Endothelial cell of umbilical vein (primary cell): Measurements from ENCODE around the gene IL33. TPM values are rescaled to one million over a fixed set of nuclear protein-coding genes. Genes with fewer than 3 reads are reported as not detected.

Experiments used
- BruUV-seq: library from RNA; stranded (reverse); fragments of 400-500 nt; replicated peaks from 2 replicates; lab custom pipeline; 2021; lab: Mats Ljungman, UMichigan
- CTCF ChIA-PET: fragments of 300-600, 350-600 bp; sonication (Branson Sonifier 250); formaldehyde crosslinking; loops from one replicate; lab custom pipeline; 2021; ENCODE audit warnings: antibody characterized with exemption, inconsistent platforms; lab: Charles Lee
- POLR2A ChIA-PET: fragments of 300-600, 350-600 bp; sonication (Branson Sonifier 250); formaldehyde crosslinking; loops from one replicate; lab custom pipeline; 2021; ENCODE audit warnings: antibody characterized with exemption, inconsistent platforms; lab: Charles Lee
- DNase-seq: peaks from one replicate; pipeline ENCODE4 v3.0.0-alpha.2; 2011; ENCODE audit warnings: low read depth, low spot score
- FAIRE-seq: peaks from 2 replicates; lab custom pipeline; 2011; peaks lifted over from hg19 to GRCh38; lab: Jason Lieb, UNC
- H2AFZ ChIP-seq: 2 replicates; pipeline ENCODE4 v1.6.0; 2012; ENCODE audit warnings: low read depth, low read length, control low read depth, inconsistent platforms
- H3K27ac ChIP-seq: 2 replicates; pipeline ENCODE4 v1.5.1; 2011; ENCODE audit warnings: low read depth, mild to moderate bottlenecking, control low read depth, low read length, moderate library complexity; ENCODE audit not compliant: insufficient read depth
- H3K27me3 ChIP-seq, 2 experiments: 2 replicates each; pipeline versions ENCODE4 v1.6.0 to v1.6.1; 2011; ENCODE audit warnings: low read length in 2 of 2, mixed read lengths in 1 of 2; ENCODE audit not compliant: control insufficient read depth in 2 of 2, insufficient read depth in 2 of 2
- H3K36me3 ChIP-seq, 2 experiments: 2 replicates in 1 of 2; 3 replicates in 1 of 2; pipeline ENCODE4 v1.5.1; 2011; ENCODE audit warnings: low read length in 2 of 2, mild to moderate bottlenecking in 1 of 2, moderate library complexity in 1 of 2; ENCODE audit not compliant: control insufficient read depth in 2 of 2, insufficient read depth in 2 of 2; ENCODE audit errors: extremely low read depth in 1 of 2
- H3K4me1 ChIP-seq: 3 replicates; pipeline ENCODE4 v1.5.1; 2011; ENCODE audit warnings: mild to moderate bottlenecking, low read length; ENCODE audit not compliant: control insufficient read depth, insufficient read depth; ENCODE audit errors: extremely low read depth
- H3K4me2 ChIP-seq: 2 replicates; pipeline ENCODE4 v1.6.1; 2011; ENCODE audit warnings: low read length, control low read depth, mixed read lengths; ENCODE audit not compliant: insufficient read depth
- H3K4me3 ChIP-seq, 3 experiments: fragments of 200-600 bp in 1 of 3; sonication (generic), shearing (Covaris generic) in 1 of 3; replicated peaks in 1 of 3; 2 replicates each; pipeline ENCODE4 v1.5.1; 2011 to 2016; ENCODE audit warnings: control low read depth in 3 of 3, low read length in 3 of 3, mild to moderate bottlenecking in 2 of 3, inconsistent platforms in 1 of 3, low read depth in 1 of 3, moderate library complexity in 1 of 3; ENCODE audit not compliant: insufficient read depth in 1 of 3
- H3K79me2 ChIP-seq: 2 replicates; pipeline ENCODE4 v1.6.0; 2012; ENCODE audit warnings: low read length, inconsistent platforms; ENCODE audit not compliant: control insufficient read depth, insufficient read depth
- H3K9ac ChIP-seq: replicated peaks from 2 replicates; pipeline ENCODE3; 2011; ENCODE audit warnings: low read length, control low read depth; ENCODE audit not compliant: insufficient read depth; ENCODE audit errors: extremely low read depth
- H3K9me1 ChIP-seq: replicated peaks from 3 replicates; pipeline ENCODE4 v1.6.0; 2011; ENCODE audit warnings: mild to moderate bottlenecking, low read length; ENCODE audit not compliant: control insufficient read depth, insufficient read depth; ENCODE audit errors: extremely low read depth
- H3K9me3 ChIP-seq: replicated peaks from 2 replicates; pipeline ENCODE4 v1.5.1; 2012; ENCODE audit warnings: low read length, inconsistent platforms; ENCODE audit not compliant: control insufficient read depth, insufficient read depth
- H4K20me1 ChIP-seq: replicated peaks from 2 replicates; pipeline ENCODE3; 2011; ENCODE audit warnings: mild to moderate bottlenecking, low read length; ENCODE audit not compliant: control insufficient read depth, insufficient read depth; ENCODE audit errors: extremely low read depth
- EZH2 ChIP-seq: IDR thresholded peaks from 2 replicates; pipeline ENCODE4 v1.6.1; 2012; ENCODE audit warnings: borderline replicate concordance, low read depth, mild to moderate bottlenecking, moderate library complexity, low read length, inconsistent platforms; ENCODE audit not compliant: severe bottlenecking
- FOS ChIP-seq: IDR thresholded peaks from 2 replicates; pipeline ENCODE4 v1.6.1; 2011; ENCODE audit warnings: mild to moderate bottlenecking, low read length, moderate library complexity, borderline replicate concordance; ENCODE audit not compliant: insufficient read depth
- GATA2 ChIP-seq: IDR thresholded peaks from 2 replicates; pipeline ENCODE4 v1.7.0; 2011; ENCODE audit warnings: low read depth, mild to moderate bottlenecking, moderate library complexity, mixed read lengths, low read length; ENCODE audit not compliant: insufficient read length, insufficient read depth
- JUN ChIP-seq: IDR thresholded peaks from 2 replicates; pipeline ENCODE4 v1.6.1; 2011; ENCODE audit warnings: borderline replicate concordance, low read depth; ENCODE audit not compliant: insufficient read length, insufficient read depth
- POLR2A ChIP-seq: IDR thresholded peaks from 2 replicates; pipeline ENCODE4 v1.6.1; 2012; ENCODE audit warnings: low read depth, mild to moderate bottlenecking, control low read depth, low read length
- dilution Hi-C: fragments of 300-500 bp; cut with MboI; formaldehyde crosslinking; loops from one replicate; pipeline ENCODE4 v1.15.0; 2019; ENCODE audit warnings: low sequenced_read_pairs; ENCODE audit not compliant: extremely low pct_ligation_motif_present
- intact Hi-C: fragments of 100-400 bp; cut with micrococcal nuclease; formaldehyde crosslinking; loops from one replicate; pipeline ENCODE4 v1.10.0; 2022
- polyA plus RNA-seq, 4 experiments: library from polyadenylated mRNA; depleted of rRNA in 3 of 4; stranded (reverse) in 3 of 4; unstranded in 1 of 4; fragments of >200 nt; gene quantifications; 2 replicates each; pipeline versions ENCODE4 v1.2.1 to v1.2.3, GENCODE V29; 2011 to 2012; ENCODE audit warnings: missing spikeins in 1 of 4
- total RNA-seq: library from RNA; stranded (reverse); gene quantifications from 2 replicates; pipeline ENCODE4 v1.2.3, GENCODE V29; 2021

Gene IL33
- total and polyA plus RNA-seq, 2 donors (not counting 3 experiments of a cell fraction or from before 2014, with no cell fraction given) = 8.7 to 13.8 TPM

- H4K20me1 ChIP-seq = no peaks in the 10 kb centered on the region
- no peak for DNase-seq
- peak overlapping the region; percentile 17 for H2AFZ ChIP-seq
- H3K36me3 ChIP-seq = peaks cover 0 to 2% of the 10 kb centered on the region in 2 experiments
- intact Hi-C loops = no loop called here
- no peaks in the 10 kb centered on the region for H3K79me2 ChIP-seq
- H3K4me1 ChIP-seq = peaks cover 8% of the 10 kb centered on the region
- no TSS peak for BruUV-seq
- H3K27ac ChIP-seq = no peak overlapping the region
- H3K4me2 ChIP-seq = no peak overlapping the region
- H3K27me3 ChIP-seq = no peaks in the 10 kb centered on the region
- FAIRE-seq = no peak
- dilution Hi-C loops = no loop called here
- TF ChIP-seq POLR2A = no peak
- TF ChIP-seq GATA2 = no peak
- no peak for TF ChIP-seq EZH2
- H3K4me3 ChIP-seq = no peak overlapping the region
- no peaks in the 10 kb centered on the region for H3K9me1 ChIP-seq
- CTCF ChIA-PET = no interaction called here
- H3K9ac ChIP-seq = no peak overlapping the region
- H3K9me3 ChIP-seq = no peaks in the 10 kb centered on the region
- POLR2A ChIA-PET = no interaction called here
Measured at GRCh38 chr9:6243746-6244145, 28.1 kb downstream of the IL33 start.

GRCh38 chr9:6247266-6247665 is 31.7 kb downstream of the IL33 start:
- Histone ChIP-seq H3K27ac (no peak overlapping the region), H3K36me3 (peaks cover 0 to 5% of the 10 kb centered on the region in 2 experiments), H2AFZ (no peak overlapping the region), H3K4me2 (no peak overlapping the region), H3K27me3 (no peaks in the 10 kb centered on the region), H3K79me2 (no peaks in the 10 kb centered on the region), H3K4me3 (no peak overlapping the region), H3K9ac (no peak overlapping the region), H4K20me1 (no peaks in the 10 kb centered on the region), H3K9me3 (no peaks in the 10 kb centered on the region), H3K4me1 (peaks cover 8% of the 10 kb centered on the region), H3K9me1 (no peaks in the 10 kb centered on the region)
- ChIA-PET POLR2A (no interaction called here), CTCF (interaction anchor here (1.4 to 1.7 kb wide), 2 partner anchors 8 to 59 kb away, joined by 4 to 7 read pairs; no protein-coding TSS in a partner anchor)
- peak; percentile 36 for DNase-seq
- no TSS peak for BruUV-seq
- intact Hi-C loops = loop anchor here (2.0 kb wide), 1 partner anchor 18 kb away; no protein-coding TSS in a partner anchor
- peak; percentile 46 for FAIRE-seq
- TF ChIP-seq POLR2A = no peak
- TF ChIP-seq JUN = no peak
- TF ChIP-seq FOS = peak; percentile 46
- dilution Hi-C loops = no loop called here
